IMR-90 (cell line): Measurements from ENCODE around the gene BMP7.

Experiments
- BHLHE40 ChIP-seq: fragments of 150-350 bp; IDR thresholded peaks from 2 replicates; pipeline ENCODE4 v1.6.1; 2016; ENCODE audit warnings: mild to moderate bottlenecking, low read depth, low read length
- CEBPB ChIP-seq: IDR thresholded peaks from 2 replicates; pipeline ENCODE4 v1.6.1; 2012; ENCODE audit warnings: low read depth, low read length, improper control_type of control experiment
- CTCF ChIP-seq: conservative IDR thresholded peaks from 2 replicates; pipeline ENCODE4 v1.5.1; 2012; ENCODE audit warnings: mild to moderate bottlenecking, low read depth, low read length, improper control_type of control experiment
- MXI1 ChIP-seq: IDR thresholded peaks from 2 replicates; pipeline ENCODE4 v1.6.1; 2012; ENCODE audit warnings: low read depth, mild to moderate bottlenecking, low read length, moderate library complexity, borderline replicate concordance
- POLR2A ChIP-seq: IDR thresholded peaks from 2 replicates; pipeline ENCODE4 v1.6.1; 2012; ENCODE audit warnings: mild to moderate bottlenecking, low read depth, low read length

- no peak for TF ChIP-seq CTCF
- no peak for TF ChIP-seq MXI1
- no peak for TF ChIP-seq CEBPB
- TF ChIP-seq BHLHE40, result no peak
- no peak for TF ChIP-seq POLR2A
Measured at GRCh38 chr20:57185188-57185743, 81.2 kb downstream of the BMP7 start.
